ENCODE results near the gene CDK9.

Gene CDK9

GRCh38 chr9:127770583-127770904, 15.3 kb upstream of the CDK9 start:
- TF ChIP-seq CTCF (IDR thresholded peaks at IDR 0.05) (no peak), ZFX (IDR thresholded peaks at IDR 0.05; ENCODE audit: borderline replicate concordance) (no peak)
- no peak overlapping the region for H3K27ac ChIP-seq

- no peak overlapping the region for H3K27ac ChIP-seq
These were observed 14.8 kb upstream of the CDK9 start for GRCh38 chr9:127770905-127771569.

GRCh38 chr9:127771570-127772189, 14.2 kb upstream of the CDK9 start:
- TF ChIP-seq ZFX (IDR thresholded peaks at IDR 0.05; ENCODE audit: borderline replicate concordance): no peak
- TF ChIP-seq CTCF (IDR thresholded peaks at IDR 0.05): no peak
- H3K27ac ChIP-seq: no peak overlapping the region

More at GRCh38 chr9:127770905-127771569, 14.8 kb upstream of the CDK9 start:
- TF ChIP-seq CTCF (IDR thresholded peaks at IDR 0.05): no peak
- TF ChIP-seq ZFX (IDR thresholded peaks at IDR 0.05; ENCODE audit: borderline replicate concordance): no peak

GRCh38 chr9:127772603-127773002, 13.2 kb upstream of the CDK9 start:
- TF ChIP-seq ZFX (IDR thresholded peaks at IDR 0.05; ENCODE audit: borderline replicate concordance): no peak
- H3K27ac ChIP-seq: no peak overlapping the region

GRCh38 chr9:127773272-127773671, 12.6 kb upstream of the CDK9 start:
- TF ChIP-seq ZFX (IDR thresholded peaks at IDR 0.05; ENCODE audit: borderline replicate concordance) (no peak), CTCF (IDR thresholded peaks at IDR 0.05) (no peak)
- H3K27ac ChIP-seq: no peak overlapping the region

GRCh38 chr9:127773981-127774380, 11.9 kb upstream of the CDK9 start:
- no peak overlapping the region for H3K27ac ChIP-seq
- TF ChIP-seq CTCF (IDR thresholded peaks at IDR 0.05): no peak
- TF ChIP-seq ZFX (IDR thresholded peaks at IDR 0.05; ENCODE audit: borderline replicate concordance): no peak

GRCh38 chr9:127776195-127776923, 9.5 kb upstream of the CDK9 start:
- no peak overlapping the region for H3K27ac ChIP-seq
- TF ChIP-seq ZFX (IDR thresholded peaks at IDR 0.05; ENCODE audit: borderline replicate concordance): no peak
- TF ChIP-seq CTCF (IDR thresholded peaks at IDR 0.05): no peak
